ENCODE results near the gene NT5DC3.

The NT5DC3 gene

DNA sequence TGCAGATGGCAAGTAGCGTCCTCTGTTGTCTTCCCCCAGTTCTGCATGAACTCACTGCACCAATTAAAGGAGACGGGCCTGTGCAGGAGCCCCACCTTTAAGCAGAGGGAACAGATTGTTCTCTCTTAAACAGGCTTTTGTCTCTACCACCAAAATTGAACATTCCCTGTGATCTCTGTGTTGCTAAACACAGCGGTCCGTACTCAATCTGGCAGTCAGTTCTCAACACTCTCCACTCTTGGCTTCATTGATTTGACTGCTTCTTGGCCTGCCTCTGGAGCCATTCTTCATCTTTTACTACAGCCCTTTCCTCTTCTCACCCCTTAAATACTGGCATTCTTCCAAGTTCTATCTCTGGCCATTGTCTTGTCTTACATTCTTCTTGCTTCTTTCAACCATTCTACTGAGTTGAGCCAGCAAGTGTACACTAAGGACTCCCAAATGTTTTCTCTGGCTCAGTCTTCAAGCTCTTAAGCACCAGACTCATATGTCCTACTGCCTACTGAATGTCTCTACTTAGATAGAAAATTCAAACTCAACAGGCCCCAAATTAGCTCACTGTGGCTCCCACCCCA, 8.0 kb upstream of the NT5DC3 start:
- TF ChIP-seq, protein P1, sequence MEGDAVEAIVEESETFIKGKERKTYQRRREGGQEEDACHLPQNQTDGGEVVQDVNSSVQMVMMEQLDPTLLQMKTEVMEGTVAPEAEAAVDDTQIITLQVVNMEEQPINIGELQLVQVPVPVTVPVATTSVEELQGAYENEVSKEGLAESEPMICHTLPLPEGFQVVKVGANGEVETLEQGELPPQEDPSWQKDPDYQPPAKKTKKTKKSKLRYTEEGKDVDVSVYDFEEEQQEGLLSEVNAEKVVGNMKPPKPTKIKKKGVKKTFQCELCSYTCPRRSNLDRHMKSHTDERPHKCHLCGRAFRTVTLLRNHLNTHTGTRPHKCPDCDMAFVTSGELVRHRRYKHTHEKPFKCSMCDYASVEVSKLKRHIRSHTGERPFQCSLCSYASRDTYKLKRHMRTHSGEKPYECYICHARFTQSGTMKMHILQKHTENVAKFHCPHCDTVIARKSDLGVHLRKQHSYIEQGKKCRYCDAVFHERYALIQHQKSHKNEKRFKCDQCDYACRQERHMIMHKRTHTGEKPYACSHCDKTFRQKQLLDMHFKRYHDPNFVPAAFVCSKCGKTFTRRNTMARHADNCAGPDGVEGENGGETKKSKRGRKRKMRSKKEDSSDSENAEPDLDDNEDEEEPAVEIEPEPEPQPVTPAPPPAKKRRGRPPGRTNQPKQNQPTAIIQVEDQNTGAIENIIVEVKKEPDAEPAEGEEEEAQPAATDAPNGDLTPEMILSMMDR (IDR thresholded peaks at IDR 0.05; ENCODE audit: low read depth, low read length, missing control alignments) = no peak
- no peak for DNase-seq (ENCODE audit: low read depth)
- H3K4me3 ChIP-seq (ENCODE audit: low read depth, low read length) = no peak overlapping the region

DNA sequence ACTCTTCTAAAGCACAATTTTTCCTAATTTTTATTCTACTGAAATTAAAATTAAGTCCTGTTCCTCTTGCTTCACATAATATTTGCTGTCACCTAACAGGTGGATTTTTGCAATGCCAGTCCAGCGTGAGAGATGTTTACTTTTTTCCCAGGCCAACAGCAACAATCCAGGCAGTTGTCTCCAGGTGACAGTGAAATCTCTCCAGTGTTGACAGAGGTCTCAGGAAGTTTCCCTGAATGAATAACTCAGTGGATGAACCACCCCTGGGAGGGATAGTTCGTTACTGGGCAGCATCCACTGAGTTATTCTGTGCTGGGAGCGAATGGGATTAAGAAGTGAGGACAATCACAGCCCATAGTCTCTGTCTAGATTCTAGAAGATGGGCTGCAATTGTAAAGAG, 7.1 kb upstream of the NT5DC3 start:
- TF ChIP-seq, protein P1 (IDR thresholded peaks at IDR 0.05; ENCODE audit: low read depth, low read length, missing control alignments) = no peak
- DNase-seq (ENCODE audit: low read depth) = no peak
- H3K4me3 ChIP-seq (ENCODE audit: low read depth, low read length) = no peak overlapping the region

DNA sequence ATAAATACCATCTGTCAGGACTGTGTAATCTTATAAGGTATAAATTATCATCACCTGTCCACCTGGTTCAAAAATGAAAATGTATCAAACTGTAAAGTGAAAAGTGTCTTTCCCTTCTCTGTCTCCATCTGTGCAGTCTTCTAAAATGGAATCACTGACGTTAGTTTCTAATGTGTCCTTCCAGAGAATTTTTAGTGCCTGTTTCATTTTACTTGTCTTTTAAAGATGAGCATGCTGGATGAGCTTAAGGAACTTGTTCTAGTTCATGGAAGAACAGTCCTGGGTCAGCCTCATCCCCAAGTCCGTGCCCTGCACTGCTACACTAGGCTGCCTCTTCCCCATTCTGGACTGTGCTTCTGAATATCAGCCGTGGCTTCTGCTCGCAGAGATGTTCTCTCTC, 5.4 kb upstream of the NT5DC3 start:
- no peak for DNase-seq (ENCODE audit: low read depth)
- TF ChIP-seq, protein P1 (IDR thresholded peaks at IDR 0.05; ENCODE audit: low read depth, low read length, missing control alignments) = no peak
- H3K4me3 ChIP-seq (ENCODE audit: low read depth, low read length) = no peak overlapping the region

DNA sequence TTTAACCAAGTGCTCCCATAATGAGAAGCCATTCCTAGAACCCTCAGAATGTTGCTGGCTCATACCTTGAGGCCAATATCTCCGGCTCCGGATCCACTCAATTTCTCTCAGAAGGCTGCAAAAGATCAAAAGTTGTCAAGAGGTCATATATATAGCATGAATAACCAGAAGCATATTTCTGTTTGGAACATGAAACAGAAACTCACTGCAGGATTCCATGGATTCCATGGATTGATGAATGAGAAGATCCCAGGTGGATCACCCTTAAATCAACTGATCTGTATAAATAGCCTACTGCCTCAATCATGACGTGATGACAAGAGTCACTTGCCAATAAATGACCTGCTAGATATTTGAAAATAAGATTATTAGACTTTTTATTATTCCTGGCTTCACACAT, 3.3 kb upstream of the NT5DC3 start:
- TF ChIP-seq, protein P1 (IDR thresholded peaks at IDR 0.05; ENCODE audit: low read depth, low read length, missing control alignments) = no peak
- DNase-seq (ENCODE audit: low read depth) = no peak
- H3K4me3 ChIP-seq (ENCODE audit: low read depth, low read length) = no peak overlapping the region

DNA sequence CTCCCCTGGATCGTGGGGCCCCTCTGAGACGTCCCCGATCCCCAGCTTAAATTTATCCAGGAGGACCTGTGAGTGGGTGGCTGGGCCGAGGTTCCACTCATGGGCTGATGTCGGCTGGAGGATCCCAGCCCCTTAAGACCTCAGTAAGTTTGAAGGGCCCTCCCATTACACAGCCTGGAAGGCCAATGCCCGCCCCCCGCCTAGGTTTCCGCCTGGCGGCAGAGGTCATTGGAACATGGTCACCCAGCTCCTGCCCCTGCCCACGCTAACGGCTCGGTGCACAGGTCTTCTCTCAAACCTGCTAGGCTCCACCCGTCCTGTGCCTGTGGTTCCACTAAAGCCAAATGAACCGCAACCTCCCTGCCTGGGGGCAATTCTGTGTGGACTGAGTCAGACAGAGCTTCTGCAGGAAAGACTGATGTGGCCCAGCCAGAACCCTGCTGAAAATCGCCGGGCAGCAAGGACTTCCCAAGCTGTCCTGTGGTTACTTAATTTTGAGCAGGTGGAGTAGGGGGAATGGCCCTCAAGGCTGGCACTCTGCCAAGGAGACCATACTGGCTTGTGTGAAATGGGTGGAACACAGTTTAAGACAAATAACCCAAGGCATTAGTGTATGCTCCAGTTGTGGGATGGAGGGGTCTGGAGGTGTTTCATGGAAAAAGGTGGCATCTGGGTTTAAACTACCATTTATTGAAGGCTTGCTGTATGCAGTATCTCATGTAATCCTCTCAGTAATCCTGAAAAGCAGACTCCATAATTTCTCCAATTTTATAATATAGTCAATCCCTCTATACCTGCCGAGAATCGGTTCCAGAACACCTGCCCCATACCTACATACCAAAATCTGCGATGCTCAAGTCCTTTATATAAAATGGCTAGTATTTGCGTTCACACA, 903 bp upstream of the NT5DC3 start:
- DNase-seq (ENCODE audit: low read depth) = no peak
- TF ChIP-seq, protein P1 (IDR thresholded peaks at IDR 0.05; ENCODE audit: low read depth, low read length, missing control alignments) = no peak
- H3K4me3 ChIP-seq (ENCODE audit: low read depth, low read length) = peak overlapping the region; percentile 78

DNA sequence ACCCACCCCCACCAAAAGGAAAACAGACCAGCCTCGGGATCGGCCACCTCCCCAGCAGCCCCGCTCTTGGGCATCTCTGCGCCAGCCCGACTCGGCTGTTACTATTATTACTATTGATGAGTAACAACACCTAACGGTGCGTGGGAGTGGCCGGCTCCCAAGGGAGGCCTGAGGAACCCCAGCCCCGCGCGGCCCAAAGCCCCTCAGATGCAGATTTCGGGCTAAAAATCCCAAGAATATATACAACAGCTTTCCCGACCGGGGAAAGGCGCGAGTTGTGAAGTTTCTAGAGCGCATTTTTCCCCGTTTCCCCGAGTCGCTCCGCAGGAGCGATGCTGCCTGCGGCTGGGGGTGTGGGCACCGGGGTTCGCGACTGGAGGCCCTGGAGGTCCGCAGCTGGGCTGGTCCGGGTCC, 565 bp downstream of the NT5DC3 start:
- no peak for DNase-seq (ENCODE audit: low read depth)
- peak overlapping the region; percentile 78 for H3K4me3 ChIP-seq (ENCODE audit: low read depth, low read length)
- TF ChIP-seq, protein P1 (IDR thresholded peaks at IDR 0.05; ENCODE audit: low read depth, low read length, missing control alignments) = no peak
